Skeletal muscle satellite cell (primary cell): Measurements from ENCODE around the gene TECTB. TPM values are rescaled to one million over a fixed set of nuclear protein-coding genes. Genes with fewer than 3 reads are reported as not detected.

Experiments used
- H3K27me3 ChIP-seq: 2 replicates; pipeline ENCODE4 v1.7.0; 2013; ENCODE audit warnings: low read length; ENCODE audit not compliant: control insufficient read depth, insufficient read depth
- H3K36me3 ChIP-seq: 2 replicates; pipeline ENCODE4 v1.7.0; 2013; ENCODE audit warnings: mild to moderate bottlenecking, control low read depth, low read length; ENCODE audit not compliant: insufficient read depth
- H3K4me1 ChIP-seq: 2 replicates; pipeline ENCODE4 v1.7.0; 2013; ENCODE audit warnings: low read length; ENCODE audit not compliant: control insufficient read depth, insufficient read depth
- H3K4me2 ChIP-seq: 2 replicates; pipeline ENCODE4 v1.7.0; 2013; ENCODE audit warnings: mild to moderate bottlenecking, low read length
- H3K4me3 ChIP-seq: 2 replicates; pipeline ENCODE4 v1.7.0; 2013; ENCODE audit warnings: low read length
- H3K9ac ChIP-seq: 2 replicates; pipeline ENCODE4 v1.7.0; 2013; ENCODE audit warnings: mild to moderate bottlenecking, low read depth, low read length, moderate library complexity
- H3K9me3 ChIP-seq: replicated peaks from 2 replicates; pipeline ENCODE4 v1.7.0; 2013; ENCODE audit warnings: mild to moderate bottlenecking, control low read depth, low read length
- total RNA-seq: library from RNA; depleted of rRNA; stranded (reverse); fragments of >200 nt; gene quantifications from 2 replicates; pipeline ENCODE4 v1.2.3, GENCODE V29; 2012; rRNA removed

The TECTB gene
- total RNA-seq: under 0.01 TPM in 1 of 2 replicates, not detected in the other

- no peaks in the 10 kb centered on the region for H3K36me3 ChIP-seq
- H3K27me3 ChIP-seq: no peaks in the 10 kb centered on the region
- H3K4me1 ChIP-seq: no peaks in the 10 kb centered on the region
- H3K4me3 ChIP-seq: no peak within 1 kb of the TSS
- H3K9ac ChIP-seq: no peak within 1 kb of the TSS
- no peaks in the 10 kb centered on the region for H3K9me3 ChIP-seq
- H3K4me2 ChIP-seq: no peak within 1 kb of the TSS
Observed at GRCh38 chr10:112283100-112283499, at the start of gene TECTB. TSS of gene TECTB (plus strand) at chr10:112283400. CDS start at chr10:112283735, 335 bp downstream.

- Histone ChIP-seq H3K4me3 (no peak overlapping the region), H3K4me2 (no peak overlapping the region), H3K9ac (no peak overlapping the region), H3K27me3 (no peaks in the 10 kb centered on the region), H3K36me3 (no peaks in the 10 kb centered on the region), H3K4me1 (no peaks in the 10 kb centered on the region), H3K9me3 (no peaks in the 10 kb centered on the region)
Observed at GRCh38 chr10:112235141-112235540, 48.1 kb upstream of the TECTB start.

- Histone ChIP-seq H3K4me3 (no peak overlapping the region), H3K27me3 (no peaks in the 10 kb centered on the region), H3K9me3 (no peaks in the 10 kb centered on the region), H3K4me1 (no peaks in the 10 kb centered on the region), H3K9ac (no peak overlapping the region), H3K36me3 (no peaks in the 10 kb centered on the region), H3K4me2 (no peak overlapping the region)
Observed at GRCh38 chr10:112235920-112236319, 47.3 kb upstream of the TECTB start.

GRCh38 chr10:112236486-112236885, 46.7 kb upstream of the TECTB start:
- Histone ChIP-seq H3K9me3 (no peaks in the 10 kb centered on the region), H3K4me2 (no peak overlapping the region), H3K4me3 (no peak overlapping the region), H3K9ac (no peak overlapping the region), H3K4me1 (no peaks in the 10 kb centered on the region), H3K36me3 (no peaks in the 10 kb centered on the region), H3K27me3 (no peaks in the 10 kb centered on the region)

- Histone ChIP-seq H3K9me3 (no peaks in the 10 kb centered on the region), H3K36me3 (no peaks in the 10 kb centered on the region), H3K27me3 (no peaks in the 10 kb centered on the region), H3K9ac (no peak overlapping the region), H3K4me3 (no peak overlapping the region), H3K4me1 (no peaks in the 10 kb centered on the region), H3K4me2 (no peak overlapping the region)
Observed at GRCh38 chr10:112239347-112239746, 43.9 kb upstream of the TECTB start.

- Histone ChIP-seq H3K27me3 (no peaks in the 10 kb centered on the region), H3K9me3 (no peaks in the 10 kb centered on the region), H3K4me2 (no peak overlapping the region), H3K4me1 (no peaks in the 10 kb centered on the region), H3K36me3 (no peaks in the 10 kb centered on the region), H3K9ac (no peak overlapping the region), H3K4me3 (no peak overlapping the region)
Observed at GRCh38 chr10:112240441-112240840, 42.8 kb upstream of the TECTB start.

GRCh38 chr10:112241651-112242341, 41.4 kb upstream of the TECTB start:
- Histone ChIP-seq H3K9me3 (no peaks in the 10 kb centered on the region), H3K27me3 (no peaks in the 10 kb centered on the region), H3K4me3 (no peak overlapping the region), H3K36me3 (no peaks in the 10 kb centered on the region), H3K4me2 (no peak overlapping the region), H3K4me1 (no peaks in the 10 kb centered on the region), H3K9ac (no peak overlapping the region)

GRCh38 chr10:112242769-112243168, 40.4 kb upstream of the TECTB start:
- Histone ChIP-seq H3K9me3 (no peaks in the 10 kb centered on the region), H3K36me3 (no peaks in the 10 kb centered on the region), H3K9ac (no peak overlapping the region), H3K4me2 (no peak overlapping the region), H3K27me3 (no peaks in the 10 kb centered on the region), H3K4me3 (no peak overlapping the region), H3K4me1 (no peaks in the 10 kb centered on the region)

GRCh38 chr10:112243713-112244112, 39.5 kb upstream of the TECTB start:
- H3K27me3 ChIP-seq: no peaks in the 10 kb centered on the region
- H3K9me3 ChIP-seq: peaks cover 4% of the 10 kb centered on the region
- H3K4me1 ChIP-seq: no peaks in the 10 kb centered on the region
- no peak overlapping the region for H3K4me3 ChIP-seq
- no peak overlapping the region for H3K4me2 ChIP-seq
- no peak overlapping the region for H3K9ac ChIP-seq
- H3K36me3 ChIP-seq: no peaks in the 10 kb centered on the region

- Histone ChIP-seq H3K9me3 (peaks cover 4% of the 10 kb centered on the region), H3K4me3 (no peak overlapping the region), H3K4me1 (no peaks in the 10 kb centered on the region), H3K27me3 (no peaks in the 10 kb centered on the region), H3K4me2 (no peak overlapping the region), H3K9ac (no peak overlapping the region), H3K36me3 (no peaks in the 10 kb centered on the region)
Observed at GRCh38 chr10:112244197-112244596, 39.0 kb upstream of the TECTB start.

- no peaks in the 10 kb centered on the region for H3K36me3 ChIP-seq
- H3K4me1 ChIP-seq: no peaks in the 10 kb centered on the region
- H3K4me3 ChIP-seq: no peak overlapping the region
- no peaks in the 10 kb centered on the region for H3K27me3 ChIP-seq
- peaks cover 4% of the 10 kb centered on the region for H3K9me3 ChIP-seq
- H3K9ac ChIP-seq: no peak overlapping the region
- no peak overlapping the region for H3K4me2 ChIP-seq
Observed at GRCh38 chr10:112247791-112248190, 35.4 kb upstream of the TECTB start.

- no peak overlapping the region for H3K9ac ChIP-seq
- H3K9me3 ChIP-seq: peaks cover 4% of the 10 kb centered on the region
- H3K4me2 ChIP-seq: no peak overlapping the region
- H3K4me1 ChIP-seq: no peaks in the 10 kb centered on the region
- no peak overlapping the region for H3K4me3 ChIP-seq
- H3K36me3 ChIP-seq: no peaks in the 10 kb centered on the region
- H3K27me3 ChIP-seq: no peaks in the 10 kb centered on the region
Observed at GRCh38 chr10:112248584-112249295, 34.5 kb upstream of the TECTB start.
